Loucy (cell line): ENCODE data around the gene CEP126.

Experiments
- H2AFZ ChIP-seq: fragments of 200-600 bp; sonication (generic); 2 replicates; pipeline ENCODE4 v1.6.0; 2016; ENCODE audit warnings: antibody characterized with exemption, mild to moderate bottlenecking, low read length, moderate library complexity
- H3F3A ChIP-seq: fragments of 200-600 bp; 2 replicates; pipeline ENCODE4 v1.6.0; 2016; ENCODE audit warnings: antibody characterized with exemption, low read depth, mild to moderate bottlenecking
- H3K27me3 ChIP-seq: fragments of 200-600 bp; sonication (generic); 2 replicates; pipeline ENCODE4 v1.6.1; 2014; ENCODE audit warnings: low read length, mild to moderate bottlenecking; ENCODE audit not compliant: insufficient read depth, poor library complexity, severe bottlenecking
- H3K36me3 ChIP-seq: fragments of 200-600 bp; sonication (generic); 2 replicates; pipeline ENCODE4 v1.6.1; 2016; ENCODE audit warnings: low read length; ENCODE audit not compliant: insufficient read depth
- H3K4me1 ChIP-seq: fragments of 200-600 bp; sonication (generic); 2 replicates; pipeline ENCODE4 v1.5.1; 2014; ENCODE audit warnings: low read length, mild to moderate bottlenecking; ENCODE audit not compliant: insufficient read depth, poor library complexity, severe bottlenecking
- H3K4me2 ChIP-seq: fragments of 200-600 bp; sonication (generic); 2 replicates; pipeline ENCODE4 v1.6.0; 2014; ENCODE audit warnings: antibody characterized with exemption, low read length, low read depth, mild to moderate bottlenecking; ENCODE audit not compliant: poor library complexity, severe bottlenecking
- H3K4me3 ChIP-seq: fragments of 200-600 bp; sonication (generic); 2 replicates; pipeline ENCODE4 v1.5.1; 2014; ENCODE audit warnings: low read length, mild to moderate bottlenecking, mixed read lengths; ENCODE audit not compliant: poor library complexity, severe bottlenecking
- H3K79me2 ChIP-seq: fragments of 200-600 bp; sonication (generic); 2 replicates; pipeline ENCODE4 v1.6.1; 2014; ENCODE audit warnings: low read length; ENCODE audit not compliant: insufficient read depth
- H3K9ac ChIP-seq: fragments of 200-600 bp; sonication (generic); 2 replicates; pipeline ENCODE4 v1.6.0; 2014; ENCODE audit warnings: mild to moderate bottlenecking, low read depth, low read length, moderate library complexity; ENCODE audit not compliant: poor library complexity, severe bottlenecking
- H3K9me2 ChIP-seq: fragments of 200-600 bp; sonication (generic); replicated peaks from 2 replicates; pipeline ENCODE4 v1.6.1; 2016; ENCODE audit warnings: low read depth, low read length, mixed read lengths
- H3K9me3 ChIP-seq: fragments of 200-600 bp; sonication (generic); 2 replicates; pipeline ENCODE4 v1.6.1; 2014; ENCODE audit warnings: mild to moderate bottlenecking, antibody characterized with exemption, low read length, low read depth; ENCODE audit not compliant: insufficient read depth
- H4K20me1 ChIP-seq: fragments of 200-600 bp; sonication (generic); 2 replicates; pipeline ENCODE4 v1.6.0; 2014; ENCODE audit warnings: antibody characterized with exemption, low read length, mild to moderate bottlenecking; ENCODE audit not compliant: insufficient read depth, poor library complexity, severe bottlenecking
- EZH2phosphoT487 ChIP-seq: fragments of 200-600 bp; IDR thresholded peaks from 2 replicates; pipeline ENCODE4 v1.6.1; 2018; ENCODE audit warnings: antibody characterized with exemption, mild to moderate bottlenecking, moderate library complexity, borderline replicate concordance
- TF ChIP-seq, protein P1 (sequence below): fragments of 200-600 bp; sonication (generic); conservative IDR thresholded peaks from 2 replicates; pipeline ENCODE4 v1.5.1; 2014; ENCODE audit warnings: mild to moderate bottlenecking, antibody characterized with exemption, low read length

Gene CEP126

DNA sequence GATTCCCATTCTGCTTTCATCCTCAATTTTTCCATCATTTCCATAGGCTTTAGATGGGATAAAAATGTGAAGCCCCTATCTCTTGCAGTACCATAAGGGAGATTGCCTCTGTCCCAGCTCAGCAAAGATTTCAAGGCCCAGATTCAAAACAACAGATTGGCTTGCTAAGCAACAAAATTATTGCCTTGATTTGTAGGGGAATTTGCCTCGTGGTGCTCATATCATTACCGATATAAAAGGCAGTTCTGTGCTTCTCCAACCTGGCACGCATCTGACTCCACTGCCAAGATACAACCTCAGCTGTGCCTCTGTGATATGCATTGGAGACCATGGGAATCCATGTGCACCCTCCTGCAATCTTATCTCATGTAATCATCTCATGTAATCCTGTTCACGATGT is 25.0 kb upstream of the CEP126 start:
- Histone ChIP-seq H3K4me1 (no peaks in the 10 kb centered on the region), H3K36me3 (no peaks in the 10 kb centered on the region), H3K79me2 (no peaks in the 10 kb centered on the region), H4K20me1 (no peaks in the 10 kb centered on the region), H3K4me3 (no peak overlapping the region), H2AFZ (no peak overlapping the region), H3K4me2 (no peak overlapping the region), H3K9me2 (no peaks in the 10 kb centered on the region), H3K27me3 (no peaks in the 10 kb centered on the region), H3F3A (no peaks in the 10 kb centered on the region), H3K9ac (no peak overlapping the region), H3K9me3 (no peaks in the 10 kb centered on the region)
- no peak for TF ChIP-seq EZH2phosphoT487
- TF ChIP-seq, protein P1, sequence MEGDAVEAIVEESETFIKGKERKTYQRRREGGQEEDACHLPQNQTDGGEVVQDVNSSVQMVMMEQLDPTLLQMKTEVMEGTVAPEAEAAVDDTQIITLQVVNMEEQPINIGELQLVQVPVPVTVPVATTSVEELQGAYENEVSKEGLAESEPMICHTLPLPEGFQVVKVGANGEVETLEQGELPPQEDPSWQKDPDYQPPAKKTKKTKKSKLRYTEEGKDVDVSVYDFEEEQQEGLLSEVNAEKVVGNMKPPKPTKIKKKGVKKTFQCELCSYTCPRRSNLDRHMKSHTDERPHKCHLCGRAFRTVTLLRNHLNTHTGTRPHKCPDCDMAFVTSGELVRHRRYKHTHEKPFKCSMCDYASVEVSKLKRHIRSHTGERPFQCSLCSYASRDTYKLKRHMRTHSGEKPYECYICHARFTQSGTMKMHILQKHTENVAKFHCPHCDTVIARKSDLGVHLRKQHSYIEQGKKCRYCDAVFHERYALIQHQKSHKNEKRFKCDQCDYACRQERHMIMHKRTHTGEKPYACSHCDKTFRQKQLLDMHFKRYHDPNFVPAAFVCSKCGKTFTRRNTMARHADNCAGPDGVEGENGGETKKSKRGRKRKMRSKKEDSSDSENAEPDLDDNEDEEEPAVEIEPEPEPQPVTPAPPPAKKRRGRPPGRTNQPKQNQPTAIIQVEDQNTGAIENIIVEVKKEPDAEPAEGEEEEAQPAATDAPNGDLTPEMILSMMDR: no peak

DNA sequence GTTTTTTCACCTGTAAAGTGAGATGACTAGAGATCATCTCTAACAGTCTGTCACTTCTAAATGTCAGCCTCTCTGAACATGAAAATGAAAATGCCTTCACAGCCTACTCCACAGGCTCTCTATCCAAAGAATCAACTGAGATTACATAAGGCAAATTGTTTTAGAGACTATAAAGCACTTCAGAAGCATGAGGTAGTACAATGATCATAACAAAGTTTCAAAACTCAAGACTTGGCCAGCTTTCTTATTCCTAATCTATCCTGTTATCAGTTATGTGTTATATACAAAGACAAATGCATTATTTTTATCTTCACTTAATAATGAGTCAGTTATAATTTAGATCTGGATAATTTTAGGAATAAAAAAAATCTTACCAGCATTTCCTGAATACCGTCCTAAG is 20.3 kb upstream of the CEP126 start:
- H3K4me3 ChIP-seq: no peak overlapping the region
- H3F3A ChIP-seq: no peaks in the 10 kb centered on the region
- no peak overlapping the region for H3K4me2 ChIP-seq
- TF ChIP-seq, protein P1: no peak
- no peaks in the 10 kb centered on the region for H4K20me1 ChIP-seq
- H3K79me2 ChIP-seq: no peaks in the 10 kb centered on the region
- no peaks in the 10 kb centered on the region for H3K4me1 ChIP-seq
- H2AFZ ChIP-seq: no peak overlapping the region
- no peaks in the 10 kb centered on the region for H3K27me3 ChIP-seq
- no peak overlapping the region for H3K9ac ChIP-seq
- H3K36me3 ChIP-seq: no peaks in the 10 kb centered on the region
- no peaks in the 10 kb centered on the region for H3K9me2 ChIP-seq
- H3K9me3 ChIP-seq: no peaks in the 10 kb centered on the region

DNA sequence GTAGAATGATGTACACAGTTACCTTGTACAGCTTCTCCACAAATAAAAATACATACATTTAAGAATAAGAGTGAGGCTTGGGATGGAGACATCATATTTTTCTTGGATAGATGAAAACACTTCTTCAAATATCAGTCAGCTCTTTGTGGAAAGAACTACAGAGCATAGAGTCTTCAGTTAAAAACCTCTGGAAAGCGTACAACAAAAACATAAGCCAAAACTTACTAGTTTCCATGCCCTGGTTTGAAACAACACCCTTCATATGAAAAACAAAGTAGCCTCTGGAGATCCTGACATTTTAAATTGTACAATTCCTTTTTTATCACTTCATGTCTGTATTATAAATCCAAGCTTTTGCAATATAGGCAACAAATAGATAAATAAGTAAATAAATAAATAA is 7.0 kb upstream of the CEP126 start:
- H3K27me3 ChIP-seq: no peaks in the 10 kb centered on the region
- no peaks in the 10 kb centered on the region for H3F3A ChIP-seq
- no peaks in the 10 kb centered on the region for H3K36me3 ChIP-seq
- no peaks in the 10 kb centered on the region for H3K9me2 ChIP-seq
- no peak overlapping the region for H3K9ac ChIP-seq
- no peak overlapping the region for H2AFZ ChIP-seq
- no peaks in the 10 kb centered on the region for H3K4me1 ChIP-seq
- H4K20me1 ChIP-seq: no peaks in the 10 kb centered on the region
- TF ChIP-seq, protein P1: no peak
- TF ChIP-seq EZH2phosphoT487: no peak
- no peaks in the 10 kb centered on the region for H3K9me3 ChIP-seq
- H3K4me3 ChIP-seq: no peak overlapping the region
- no peaks in the 10 kb centered on the region for H3K79me2 ChIP-seq
- no peak overlapping the region for H3K4me2 ChIP-seq
